K562 treated with DMSO at 1 percent for 4 hours (cell line): ENCODE results near the gene SLC6A9. TPM values are rescaled to one million over a fixed set of nuclear protein-coding genes. Genes with fewer than 3 reads are reported as not detected.

Experiments used
- total RNA-seq: library from RNA; unstranded; fragments of 300-600 nt; gene quantifications from 2 replicates; pipeline ENCODE4 v1.2.3, GENCODE V29; 2022; ENCODE audit not compliant: insufficient read depth

Gene SLC6A9
- total RNA-seq, result 34.5 and 57.1 TPM in 2 replicates

DNA sequence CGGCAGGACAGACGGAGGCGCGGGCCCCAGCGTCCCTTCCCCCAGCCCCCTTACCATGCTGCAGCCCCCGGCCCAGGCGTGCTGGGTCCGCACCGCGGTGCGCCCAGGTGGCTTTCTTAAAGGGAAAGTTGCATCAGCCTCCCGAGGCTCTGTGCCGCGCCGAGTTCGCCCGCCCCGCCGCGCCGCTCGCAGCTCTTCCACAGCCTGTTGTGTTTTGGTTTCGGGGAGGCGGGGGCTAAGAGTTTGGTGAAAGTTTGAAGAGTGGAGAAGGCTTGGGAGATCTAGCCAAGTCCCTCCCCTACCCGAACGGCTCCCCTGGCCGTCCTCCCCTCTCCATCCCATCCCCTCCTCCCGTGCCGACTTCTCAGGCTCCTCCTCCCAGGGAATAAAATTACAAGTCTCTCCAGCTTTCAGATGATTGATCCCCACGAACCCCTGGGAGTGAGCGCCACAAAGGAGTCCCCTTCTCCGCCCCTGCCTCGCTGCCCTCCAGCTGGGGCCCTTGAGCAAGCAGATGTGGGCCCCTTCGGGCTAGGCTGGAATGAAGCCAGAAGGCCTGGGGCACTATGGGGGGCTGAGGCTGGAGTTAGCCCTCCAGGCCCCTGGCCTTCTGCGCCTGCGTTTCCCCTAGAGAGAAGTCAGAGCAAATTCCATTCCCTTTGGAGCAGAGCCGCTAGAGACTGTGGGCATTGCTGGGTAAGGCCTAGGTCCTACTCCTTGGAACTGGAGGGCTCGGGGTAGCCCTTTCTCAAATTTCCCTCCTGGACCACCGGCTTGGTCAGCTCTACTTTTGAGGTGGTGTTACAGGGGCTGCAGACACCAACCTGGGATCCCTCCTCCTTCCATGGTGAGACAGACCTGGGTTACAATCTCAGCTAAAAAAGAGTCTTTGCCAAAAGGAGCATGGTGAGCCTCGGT, at the start of gene SLC6A9:
TSS of gene SLC6A9 (minus strand) at position 211 of the 918 bp plus-strand sequence. CDS start 7,185 bp downstream, outside the sequence.

DNA sequence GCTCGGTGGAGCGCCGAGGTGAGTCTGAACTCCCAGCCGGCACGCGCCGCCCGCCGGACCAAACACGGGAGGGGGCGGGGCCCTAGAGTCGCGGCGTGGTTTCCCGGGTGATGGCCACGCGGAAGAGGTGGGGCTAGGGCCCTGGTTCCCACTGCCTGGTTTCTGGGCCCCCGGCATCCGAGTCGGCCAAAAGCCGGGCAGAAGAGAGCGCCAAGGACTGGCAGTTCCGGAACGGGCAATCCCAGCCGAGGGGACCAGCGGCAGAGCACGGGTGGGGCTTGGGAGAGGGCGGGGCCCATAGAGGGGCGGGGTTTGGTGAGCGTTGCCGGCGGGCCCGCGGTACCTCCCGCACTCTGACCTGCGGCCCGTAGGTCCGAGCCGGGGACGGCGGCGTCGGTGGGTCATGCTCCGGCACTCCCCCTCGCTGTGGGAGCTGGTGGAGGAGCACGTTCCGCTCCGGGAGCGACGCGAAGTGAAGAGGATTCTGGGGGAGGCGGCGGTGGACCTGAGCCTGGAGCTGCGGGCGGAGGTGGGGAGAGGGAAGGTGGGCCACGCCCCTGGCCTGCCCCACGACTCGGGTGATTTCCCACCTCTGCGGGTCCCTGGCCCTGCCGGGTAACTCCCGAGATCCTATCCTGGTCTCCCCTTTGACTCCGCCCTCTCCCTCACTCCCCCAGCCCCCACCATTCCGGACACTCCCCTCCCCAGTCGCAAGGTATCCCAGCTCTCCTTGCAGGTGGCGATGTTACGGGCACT, 39.6 kb downstream of the SLC6A9 start, which contains the start of gene CCDC24:
TSS of gene CCDC24 (plus strand) at position 124 of the 756 bp plus-strand sequence. CDS start at position 404, 280 bp downstream.

DNA sequence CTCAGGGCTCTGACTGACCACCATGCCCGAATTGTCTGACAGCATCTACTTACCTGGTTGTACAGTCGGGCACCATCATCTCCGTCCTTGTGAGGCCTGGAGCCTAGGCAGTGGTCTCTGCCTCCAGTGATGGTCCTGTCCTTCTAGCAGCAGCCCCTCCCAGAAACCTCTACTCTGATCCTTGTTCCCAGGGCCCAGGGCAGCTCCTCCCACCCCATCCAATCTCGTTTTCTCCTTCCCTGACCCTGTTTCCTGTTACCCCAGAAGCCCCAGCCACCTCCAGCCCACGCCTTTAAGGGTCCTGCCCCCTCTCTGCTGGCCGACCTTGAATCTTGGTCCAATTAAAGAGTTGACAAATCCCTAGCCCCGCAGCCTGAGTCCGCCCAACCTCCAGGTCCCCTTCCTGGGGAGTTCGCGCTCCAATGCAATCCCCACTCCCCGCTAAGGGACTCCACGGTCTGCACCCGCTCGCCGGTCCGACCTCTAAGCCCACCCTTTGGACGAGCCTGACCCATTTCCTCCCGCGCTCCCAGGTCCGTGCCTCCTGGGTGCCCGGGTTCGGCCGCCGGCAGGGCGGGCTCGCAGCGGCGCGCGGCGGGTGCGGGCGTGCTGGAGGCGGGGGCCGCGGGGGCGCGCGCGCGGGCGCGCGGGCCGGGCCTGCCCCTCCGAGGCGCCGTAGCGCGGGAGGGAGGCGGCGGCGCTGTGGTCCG, 52.6 kb downstream of the SLC6A9 start, which contains the start of gene B4GALT2:
TSS of gene B4GALT2 (plus strand) at position 660 of the 710 bp plus-strand sequence. CDS start 1,951 bp downstream, outside the sequence.

DNA sequence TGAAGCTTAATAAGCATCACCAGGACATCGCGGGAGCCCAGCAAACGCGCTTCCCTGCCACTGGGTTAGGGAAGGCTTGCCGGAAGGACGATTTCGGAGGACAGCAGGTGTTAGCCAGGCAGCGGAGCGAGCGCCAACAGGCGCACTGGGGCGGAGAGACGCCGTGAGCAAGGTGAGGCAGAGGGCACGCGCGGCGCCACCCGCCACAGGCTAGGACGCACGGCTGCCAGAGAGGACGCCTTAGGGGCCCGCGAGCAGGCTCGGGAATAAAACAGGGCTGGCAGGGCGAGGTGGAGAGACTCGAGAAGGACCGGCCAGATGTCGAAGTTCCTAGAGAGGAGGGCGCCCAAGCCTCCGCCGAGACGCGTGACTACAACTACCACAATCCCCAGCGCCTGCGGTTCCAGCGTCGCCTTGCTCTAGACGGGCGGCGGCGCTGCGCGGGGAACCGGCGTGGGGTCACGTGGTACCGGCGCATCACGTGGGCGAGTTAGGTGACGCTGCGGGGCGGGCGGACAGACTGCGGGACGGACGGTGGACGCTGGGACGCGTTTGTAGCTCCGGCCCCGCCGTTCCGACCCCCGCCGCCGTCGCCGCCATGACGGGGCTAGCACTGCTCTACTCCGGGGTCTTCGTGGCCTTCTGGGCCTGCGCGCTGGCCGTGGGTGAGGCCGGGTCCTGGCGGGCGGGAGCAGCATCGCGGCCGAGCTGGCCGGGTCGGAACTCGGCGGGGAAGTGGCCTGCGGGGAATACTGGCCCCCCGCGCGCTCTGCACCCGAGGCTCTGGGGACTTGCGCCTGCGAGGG, 56.6 kb downstream of the SLC6A9 start, which contains the start of gene ATP6V0B:
TSS of gene ATP6V0B (plus strand) at position 518 of the 806 bp plus-strand sequence. CDS start at position 599, 81 bp downstream.

DNA sequence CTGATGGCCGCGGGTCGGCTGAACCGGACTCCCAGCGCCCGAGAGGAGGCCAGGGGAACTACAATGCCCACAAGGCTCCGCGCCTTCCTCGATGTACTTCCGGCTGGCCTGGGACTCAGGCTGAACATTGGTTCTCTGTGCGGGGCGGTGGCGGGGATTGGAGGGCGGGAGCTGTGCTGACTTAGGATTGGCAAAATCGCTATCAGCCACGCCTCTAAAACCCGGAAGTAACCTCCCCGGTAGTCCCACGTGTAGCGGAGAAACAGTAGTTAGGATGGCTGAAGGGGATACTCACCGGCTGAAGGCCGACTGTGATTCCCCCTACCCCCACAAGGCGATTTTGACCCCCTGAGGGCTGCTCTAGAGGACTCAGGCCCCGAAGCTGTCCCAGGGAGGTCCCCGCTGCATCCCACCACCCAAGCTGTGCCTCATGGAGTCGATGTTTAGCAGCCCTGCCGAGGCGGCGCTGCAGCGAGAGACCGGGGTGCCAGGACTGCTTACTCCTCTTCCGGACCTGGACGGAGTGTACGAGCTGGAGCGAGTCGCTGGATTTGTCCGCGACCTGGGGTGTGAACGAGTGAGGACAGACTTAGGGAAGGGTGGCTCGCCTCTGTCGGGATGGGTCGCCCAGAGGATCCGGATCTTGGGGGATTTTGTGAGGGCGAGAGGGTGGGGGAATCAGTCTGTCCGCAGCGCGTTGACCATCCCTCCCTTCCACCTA, 61.4 kb downstream of the SLC6A9 start, which contains the start of gene DPH2:
TSS of gene DPH2 (plus strand) at position 265 of the 721 bp plus-strand sequence. CDS start at position 431, 166 bp downstream.

Other genes starting within 250 kb of the SLC6A9 start
- gene ARTN, start 97.7 kb downstream of the SLC6A9 start, total RNA-seq, result 1.5 TPM in 1 of 2 replicates, not detected in the other
- 28.4 and 34.7 TPM in 2 replicates for gene IPO13, start 84.5 kb downstream of the SLC6A9 start, total RNA-seq
- 18.9 and 26.0 TPM in 2 replicates for gene DPH2, start 61.5 kb downstream of the SLC6A9 start, total RNA-seq
- gene ATP6V0B, start 56.5 kb downstream of the SLC6A9 start, total RNA-seq, result 537 and 546 TPM in 2 replicates
- gene B4GALT2, start 52.3 kb downstream of the SLC6A9 start, total RNA-seq, result 43.6 and 53.3 TPM in 2 replicates
- gene CCDC24, start 39.9 kb downstream of the SLC6A9 start, total RNA-seq, result 1.2 and 2.2 TPM in 2 replicates
- not detected in 2 replicates for gene KLF17, start 87.4 kb upstream of the SLC6A9 start, total RNA-seq
- gene KLF18, start 110.2 kb upstream of the SLC6A9 start, total RNA-seq, result not detected in 2 replicates
- 21.2 and 22.6 TPM in 2 replicates for gene DMAP1, start 182.0 kb upstream of the SLC6A9 start, total RNA-seq